Subcutaneous abdominal adipose tissue (tissue), 5 donors: ENCODE measurements around the gene CTNND2.
"Not testable (repeated sequence)": the region's sequence is repeated elsewhere in the genome, so short reads cannot be mapped to it uniquely, and the experiment has no call there.

ENCODE experiments used
- H3K27ac ChIP-seq: one replicate; pipeline ENCODE4 v1.7.0; 2013; ENCODE audit warnings: low read depth, mild to moderate bottlenecking, inconsistent platforms, low read length, moderate library complexity
- H3K27me3 ChIP-seq, 5 donors: one replicate each; pipeline ENCODE4 v1.7.0; 2013; ENCODE audit warnings: low read length in 5 of 5, inconsistent platforms in 1 of 5; ENCODE audit not compliant: control insufficient read depth in 5 of 5, insufficient read depth in 4 of 5
- H3K36me3 ChIP-seq, 5 donors: one replicate each; pipeline ENCODE4 v1.7.0; 2013; ENCODE audit warnings: low read length in 5 of 5; ENCODE audit not compliant: control insufficient read depth in 5 of 5, insufficient read depth in 5 of 5
- H3K4me1 ChIP-seq, 5 donors: one replicate each; pipeline ENCODE4 v1.7.0; 2013; ENCODE audit warnings: low read length in 5 of 5, mild to moderate bottlenecking in 3 of 5, moderate library complexity in 1 of 5; ENCODE audit not compliant: control insufficient read depth in 5 of 5, insufficient read depth in 5 of 5
- H3K4me3 ChIP-seq, 5 donors: one replicate each; pipeline ENCODE4 v1.7.0; 2013; ENCODE audit warnings: low read length in 5 of 5, low read depth in 1 of 5
- H3K9ac ChIP-seq, 5 donors: one replicate each; pipeline ENCODE4 v1.7.0; 2013; ENCODE audit warnings: low read length in 5 of 5, mild to moderate bottlenecking in 4 of 5, moderate library complexity in 3 of 5
- H3K9me3 ChIP-seq, 5 donors: one replicate each; pipeline ENCODE4 v1.7.0; 2013; ENCODE audit warnings: low read length in 5 of 5; ENCODE audit not compliant: control insufficient read depth in 5 of 5
- donor health status: healthy.
- donor health status: healthy.
- donor health status: healthy.
- donor health status: healthy.
- donor health status: healthy.

The CTNND2 gene

DNA sequence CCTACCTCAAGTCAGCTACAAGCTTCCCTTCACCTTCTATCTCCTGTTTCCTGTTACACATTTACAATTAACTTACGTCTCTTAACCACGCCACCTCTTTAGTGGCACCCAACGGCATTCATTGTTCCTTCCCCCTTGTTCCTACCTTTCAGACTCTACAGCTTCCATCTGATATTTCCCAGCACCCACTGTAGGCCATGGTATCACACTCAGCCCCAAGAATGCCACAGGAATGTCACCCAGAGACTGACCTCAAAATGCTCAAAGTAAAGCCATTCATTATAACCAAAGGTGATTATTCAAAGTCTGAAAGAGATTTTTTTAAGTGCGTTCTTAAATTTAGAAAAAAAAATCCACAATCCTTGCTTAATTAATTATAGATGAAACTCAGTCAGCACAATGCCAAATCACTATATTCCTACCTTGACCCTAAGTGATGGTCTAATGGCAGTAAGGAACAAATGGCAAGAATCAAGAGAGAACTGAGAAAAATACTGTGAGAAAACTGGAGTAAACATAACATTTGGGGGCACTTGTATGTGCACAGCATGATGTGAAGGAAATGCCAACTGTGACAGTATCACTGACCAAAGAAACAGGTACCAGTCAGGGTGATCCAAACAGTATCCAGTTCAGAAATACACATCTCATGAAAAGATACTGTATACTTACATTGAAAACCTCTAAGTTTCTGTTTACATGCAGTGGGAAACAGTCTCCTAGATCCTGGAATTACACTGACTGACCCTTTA is 52.1 kb downstream of the CTNND2 start:
- Histone ChIP-seq H3K36me3 (no peaks in the 10 kb centered on the region), H3K9me3 (peaks cover 0 to 2% (median 0%) of the 10 kb centered on the region in 5 donors), H3K4me3 (no peak overlapping the region), H3K27me3 (no peaks in the 10 kb centered on the region), H3K4me1 (peaks cover 0 to 3% (median 0%) of the 10 kb centered on the region in 5 donors), H3K9ac (no peak overlapping the region), H3K27ac (no peak overlapping the region)

- H3K4me1 ChIP-seq, result peaks cover 0 to 3% (median 0%) of the 10 kb centered on the region in 5 donors
These were observed 52.8 kb downstream of the CTNND2 start for GRCh38 chr5:11851416-11851815.

GRCh38 chr5:11828566-11828965 is 75.7 kb downstream of the CTNND2 start:
- Histone ChIP-seq H3K4me3 (peak overlapping the region in 3 of 5 donors; percentile 3 to 29 (median 20)), H3K9me3 (peaks cover 0 to 28% (median 13%) of the 10 kb centered on the region in 5 donors)
- H3K27ac ChIP-seq, H3K4me1 ChIP-seq, H3K27me3 ChIP-seq, H3K9ac ChIP-seq, H3K36me3 ChIP-seq: not testable (repeated sequence)

More at GRCh38 chr5:11851416-11851815, 52.8 kb downstream of the CTNND2 start:
- H3K4me3 ChIP-seq, result no peak overlapping the region
- H3K36me3 ChIP-seq, result no peaks in the 10 kb centered on the region
- H3K27me3 ChIP-seq, result no peaks in the 10 kb centered on the region
- H3K9ac ChIP-seq, result no peak overlapping the region
- H3K27ac ChIP-seq, result no peak overlapping the region
- peaks cover 0 to 2% (median 0%) of the 10 kb centered on the region in 5 donors for H3K9me3 ChIP-seq

DNA sequence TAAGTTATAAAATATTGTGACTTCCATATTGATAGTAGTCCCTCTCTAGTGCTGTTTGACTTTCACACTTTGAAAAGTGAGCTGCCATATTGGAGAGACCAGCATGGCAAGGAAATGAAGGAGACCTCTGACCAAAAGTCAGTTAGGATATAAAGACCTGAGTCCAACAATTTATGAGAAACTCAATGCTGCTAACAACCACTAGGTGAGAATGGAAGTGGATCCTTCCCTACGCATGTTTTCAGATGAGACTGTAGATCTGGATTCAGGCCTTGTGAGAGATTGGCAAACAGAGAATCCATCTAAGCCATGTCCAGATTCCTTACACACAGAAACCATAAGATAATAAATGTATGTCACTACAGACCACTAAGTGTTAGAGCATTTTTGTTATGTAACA is 81.6 kb downstream of the CTNND2 start:
- Histone ChIP-seq H3K36me3 (no peaks in the 10 kb centered on the region), H3K4me1 (no peaks in the 10 kb centered on the region), H3K27ac (no peak overlapping the region), H3K27me3 (no peaks in the 10 kb centered on the region), H3K9ac (no peak overlapping the region), H3K4me3 (no peak overlapping the region), H3K9me3 (peaks cover 0 to 10% (median 0%) of the 10 kb centered on the region in 5 donors)

DNA sequence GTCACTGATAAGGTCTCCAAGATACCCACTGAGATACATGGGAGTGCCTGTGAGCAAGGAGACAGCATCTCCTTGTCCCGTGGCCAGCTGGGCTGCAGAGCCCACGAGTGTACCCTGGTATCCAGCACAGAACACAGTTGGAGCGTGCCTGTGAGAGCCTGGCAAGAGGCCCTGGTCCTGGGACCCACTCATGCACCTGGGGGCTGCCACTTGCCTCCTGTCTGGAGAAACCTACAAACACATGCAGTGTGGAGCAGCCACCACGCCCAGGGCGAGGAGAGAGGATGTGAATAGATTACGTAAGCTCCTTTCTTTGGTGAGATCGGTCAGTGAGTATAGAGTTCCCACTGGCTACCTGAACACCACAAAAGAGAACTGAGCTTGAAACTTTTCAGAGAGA is 88.3 kb downstream of the CTNND2 start:
- Histone ChIP-seq H3K4me1 (no peaks in the 10 kb centered on the region), H3K9me3 (peaks cover 0 to 4% (median 0%) of the 10 kb centered on the region in 5 donors), H3K27me3 (no peaks in the 10 kb centered on the region), H3K36me3 (no peaks in the 10 kb centered on the region), H3K27ac (no peak overlapping the region), H3K9ac (no peak overlapping the region), H3K4me3 (no peak overlapping the region)

- Histone ChIP-seq H3K27me3 (no peaks in the 10 kb centered on the region), H3K9me3 (peaks cover 0 to 4% (median 0%) of the 10 kb centered on the region in 5 donors), H3K4me3 (no peak overlapping the region), H3K9ac (no peak overlapping the region), H3K36me3 (no peaks in the 10 kb centered on the region), H3K27ac (no peak overlapping the region), H3K4me1 (no peaks in the 10 kb centered on the region)
These were observed 88.8 kb downstream of the CTNND2 start for GRCh38 chr5:11815481-11815880.

DNA sequence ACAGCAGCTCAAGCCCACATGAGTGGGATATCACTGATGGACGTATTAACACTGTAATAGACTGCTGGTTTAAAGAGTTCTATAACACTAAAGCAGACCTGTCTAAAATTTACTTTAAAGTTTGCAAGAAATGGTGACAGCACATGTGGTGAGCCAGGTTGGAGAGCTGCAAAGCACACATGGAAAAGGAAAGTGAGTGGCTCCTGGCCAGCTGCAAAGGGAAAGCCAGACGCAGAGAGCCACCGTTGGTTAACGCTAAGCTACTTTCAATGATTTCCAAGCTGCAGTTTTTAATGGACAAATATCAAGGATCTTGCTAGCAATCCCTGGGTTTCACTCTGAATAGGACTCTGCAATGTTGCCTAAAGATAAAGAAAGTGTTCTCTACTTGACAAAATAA is 89.9 kb downstream of the CTNND2 start:
- no peak overlapping the region for H3K9ac ChIP-seq
- H3K27me3 ChIP-seq, result no peaks in the 10 kb centered on the region
- H3K36me3 ChIP-seq, result no peaks in the 10 kb centered on the region
- no peaks in the 10 kb centered on the region for H3K4me1 ChIP-seq
- H3K9me3 ChIP-seq, result peaks cover 0 to 4% (median 0%) of the 10 kb centered on the region in 5 donors
- H3K27ac ChIP-seq, result no peak overlapping the region
- H3K4me3 ChIP-seq, result no peak overlapping the region

- Histone ChIP-seq H3K36me3 (no peaks in the 10 kb centered on the region), H3K4me1 (no peaks in the 10 kb centered on the region), H3K9me3 (no peaks in the 10 kb centered on the region), H3K9ac (no peak overlapping the region), H3K27ac (no peak overlapping the region), H3K27me3 (no peaks in the 10 kb centered on the region), H3K4me3 (no peak overlapping the region)
These were observed 94.8 kb downstream of the CTNND2 start for GRCh38 chr5:11809407-11809806.

- no peak overlapping the region for H3K27ac ChIP-seq
- H3K9me3 ChIP-seq, result no peaks in the 10 kb centered on the region
- no peak overlapping the region for H3K9ac ChIP-seq
- no peak overlapping the region for H3K4me3 ChIP-seq
- no peaks in the 10 kb centered on the region for H3K4me1 ChIP-seq
- H3K36me3 ChIP-seq, result no peaks in the 10 kb centered on the region
- H3K27me3 ChIP-seq, result no peaks in the 10 kb centered on the region
These were observed 100.8 kb downstream of the CTNND2 start for GRCh38 chr5:11803436-11803835.

- Histone ChIP-seq H3K27me3 (no peaks in the 10 kb centered on the region), H3K36me3 (no peaks in the 10 kb centered on the region), H3K9me3 (no peaks in the 10 kb centered on the region), H3K27ac (no peak overlapping the region), H3K9ac (no peak overlapping the region), H3K4me1 (no peaks in the 10 kb centered on the region), H3K4me3 (no peak overlapping the region)
These were observed 103.2 kb downstream of the CTNND2 start for GRCh38 chr5:11801061-11801460.
